ENCODE measurements around the gene ELF1.
"Not testable (repeated sequence)": the region's sequence is repeated elsewhere in the genome, so short reads cannot be mapped to it uniquely, and the experiment has no call there.

The ELF1 gene

DNA sequence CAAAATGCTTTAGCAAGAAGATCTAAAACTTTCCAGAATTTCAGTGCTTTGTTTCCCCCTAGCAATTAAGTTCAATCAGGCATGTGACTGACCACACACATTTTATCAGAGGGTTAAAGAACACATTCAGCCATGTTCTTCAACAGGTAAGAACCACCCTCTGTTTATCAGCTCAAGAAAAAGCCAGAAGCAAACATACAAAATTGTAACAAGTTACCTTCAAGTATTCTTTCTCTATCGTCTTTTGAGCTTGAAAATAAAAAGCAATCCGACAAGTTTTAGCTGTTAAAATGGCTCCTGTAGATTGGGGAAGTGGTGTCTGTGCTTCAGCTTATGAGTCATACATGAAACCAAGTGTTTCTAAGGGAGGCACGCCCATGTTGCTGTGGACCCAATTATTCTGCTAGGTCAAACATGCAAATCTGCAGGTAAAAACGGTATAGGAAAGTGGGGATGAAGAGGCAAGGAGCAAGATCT, at the start of gene ELF1:
Gene ELF1, minus strand, starts transcription at position 306 of the 477 bp plus-strand sequence. CDS start 37,262 bp downstream, outside the sequence.
- peak; percentile 32 for DNase-seq

DNA sequence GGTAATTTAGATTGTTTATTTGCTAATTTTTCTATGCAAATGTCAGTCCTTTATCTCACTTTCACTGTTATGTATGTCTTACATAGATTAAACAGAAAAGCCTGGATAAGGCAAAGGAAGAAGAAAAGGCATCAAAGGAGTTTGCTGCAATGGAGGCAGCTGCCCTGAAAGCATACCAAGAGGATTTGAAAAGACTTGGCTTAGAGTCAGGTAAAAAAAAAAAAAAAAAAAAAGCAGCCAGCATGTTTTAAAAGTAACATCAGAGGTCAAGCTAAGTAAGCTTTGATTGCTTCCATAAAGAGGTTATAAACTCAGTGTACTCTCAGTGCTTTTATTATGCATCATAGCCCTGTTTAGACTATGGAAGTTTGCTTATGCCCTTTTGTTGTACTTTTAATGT, 46.0 kb upstream of the ELF1 start:
- no peak for DNase-seq

DNA sequence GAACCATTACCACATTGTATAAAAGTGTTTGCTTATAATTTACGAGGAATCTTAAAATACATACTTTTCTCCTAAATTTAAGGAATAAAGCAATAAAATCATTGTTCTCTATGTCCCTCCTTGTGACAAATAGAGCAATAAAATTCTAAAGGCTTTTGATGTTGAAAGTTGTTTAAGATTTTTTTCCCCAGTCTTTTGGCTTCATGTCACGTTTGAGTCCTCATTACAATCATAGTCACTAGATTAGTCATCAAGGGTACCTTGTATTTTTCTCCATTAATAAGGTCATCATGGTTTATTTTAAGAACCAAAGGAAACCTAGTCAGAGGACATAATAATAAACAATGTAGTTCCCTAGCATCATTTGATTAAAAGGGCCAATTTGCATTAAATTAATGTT, 45.4 kb upstream of the ELF1 start:
- no peak for DNase-seq

DNA sequence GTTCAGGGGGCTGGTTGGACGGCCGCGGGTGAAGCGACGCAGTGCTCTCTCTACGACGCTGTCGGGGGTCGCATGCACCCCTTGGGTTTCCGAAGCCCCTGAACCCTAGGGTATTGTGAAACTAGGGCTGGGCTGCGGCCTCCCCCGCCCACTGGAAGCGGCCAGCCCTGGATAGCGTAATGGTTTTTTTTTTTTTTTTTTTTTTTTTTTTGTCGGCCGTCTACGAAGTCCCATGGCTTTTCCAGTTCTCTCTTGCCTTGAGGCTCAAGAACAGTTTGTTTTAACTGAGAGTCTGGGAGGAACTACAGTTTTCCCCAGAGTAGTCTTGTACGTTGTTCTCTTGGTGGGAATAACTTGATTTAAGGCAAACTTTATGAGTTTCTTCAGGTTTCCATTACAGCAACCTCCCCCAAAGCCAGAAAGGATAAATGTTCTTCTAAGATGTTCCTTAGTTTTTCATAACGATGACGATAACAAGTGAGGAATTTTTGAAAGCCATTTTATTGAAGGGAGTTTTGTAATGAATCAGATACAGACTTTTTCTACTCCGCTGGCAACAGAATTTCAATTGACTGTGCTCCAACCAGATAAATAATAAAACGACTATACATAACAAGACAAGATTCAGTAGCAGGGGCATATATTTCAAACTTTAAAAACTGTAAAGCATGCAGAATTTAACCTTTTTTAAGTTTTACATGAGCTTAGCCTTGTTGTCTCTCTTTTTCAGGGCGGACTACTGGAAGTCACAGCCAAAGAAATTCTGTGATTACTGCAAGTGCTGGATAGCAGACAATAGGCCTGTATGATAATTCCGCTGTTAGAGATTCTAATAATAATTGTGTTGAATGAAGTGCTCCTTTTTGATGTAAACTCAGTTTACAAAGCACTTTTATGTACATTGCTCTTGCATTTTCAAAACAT, 43.1 kb upstream of the ELF1 start:
- DNase-seq, result no peak

DNA sequence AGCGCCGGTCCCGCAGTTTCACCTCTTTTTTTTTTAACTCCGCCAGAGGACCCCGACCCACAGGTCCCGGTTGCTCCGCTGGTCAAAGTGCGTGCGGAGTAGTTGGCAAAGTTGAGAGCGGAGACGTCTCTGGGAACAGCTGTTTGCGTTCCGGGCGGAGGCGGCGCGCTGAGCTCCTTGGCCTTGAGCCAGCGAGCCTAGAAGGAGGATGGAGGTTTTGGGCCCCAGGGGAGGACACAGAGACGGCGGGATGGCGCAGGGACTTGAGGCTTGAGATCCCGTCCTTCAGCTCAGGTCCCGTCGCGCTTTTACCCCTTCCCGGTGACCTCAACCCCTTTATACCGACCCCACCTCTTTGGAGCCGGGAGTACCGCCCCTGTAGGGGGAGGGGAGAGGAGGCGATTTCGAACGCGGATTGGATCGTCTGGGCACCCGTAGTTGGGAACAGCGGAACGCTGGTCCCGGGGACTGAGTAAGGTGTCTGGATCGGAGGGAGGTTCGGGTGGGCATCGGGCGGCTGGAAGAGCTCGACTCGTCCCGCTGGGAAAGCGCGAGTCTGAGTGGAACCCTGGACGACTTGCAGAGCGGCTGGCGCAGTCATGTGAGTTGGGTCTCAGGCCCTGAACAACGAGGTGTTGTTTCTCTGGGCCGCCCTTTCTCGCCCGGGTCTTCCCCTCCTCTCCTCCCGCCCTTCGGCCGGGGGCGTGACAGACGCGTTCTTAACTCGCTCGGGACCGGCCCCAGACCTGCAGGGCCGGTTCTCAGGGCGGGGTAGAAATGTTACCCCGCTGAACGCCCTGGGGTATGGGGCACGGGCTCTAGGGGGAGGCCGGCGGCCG, 42.2 kb upstream of the ELF1 start, which contains the start of gene WBP4:
Gene WBP4, plus strand, starts transcription at position 435 of the 839 bp plus-strand sequence. Its CDS starts 165 bp downstream, at position 600.
- DNase-seq, result peak; percentile 79

DNA sequence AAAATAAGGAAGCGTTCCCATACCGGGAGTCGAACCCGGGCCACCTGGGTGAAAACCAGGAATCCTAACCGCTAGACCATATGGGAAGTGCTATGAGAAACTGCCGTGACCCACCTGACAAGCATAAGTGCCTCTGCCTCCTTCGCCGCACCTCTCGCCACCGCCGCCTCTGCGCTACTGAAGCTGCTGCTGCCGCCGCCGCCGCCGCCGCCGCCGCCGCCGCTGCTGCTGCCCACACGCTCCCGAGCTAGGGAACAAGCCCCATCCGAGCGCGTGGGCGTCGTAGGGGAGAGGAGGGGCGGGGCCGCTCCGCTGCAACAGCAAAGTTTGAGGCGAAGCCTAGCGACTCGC, 41.6 kb upstream of the ELF1 start:
- peak; percentile 81 for DNase-seq

DNA sequence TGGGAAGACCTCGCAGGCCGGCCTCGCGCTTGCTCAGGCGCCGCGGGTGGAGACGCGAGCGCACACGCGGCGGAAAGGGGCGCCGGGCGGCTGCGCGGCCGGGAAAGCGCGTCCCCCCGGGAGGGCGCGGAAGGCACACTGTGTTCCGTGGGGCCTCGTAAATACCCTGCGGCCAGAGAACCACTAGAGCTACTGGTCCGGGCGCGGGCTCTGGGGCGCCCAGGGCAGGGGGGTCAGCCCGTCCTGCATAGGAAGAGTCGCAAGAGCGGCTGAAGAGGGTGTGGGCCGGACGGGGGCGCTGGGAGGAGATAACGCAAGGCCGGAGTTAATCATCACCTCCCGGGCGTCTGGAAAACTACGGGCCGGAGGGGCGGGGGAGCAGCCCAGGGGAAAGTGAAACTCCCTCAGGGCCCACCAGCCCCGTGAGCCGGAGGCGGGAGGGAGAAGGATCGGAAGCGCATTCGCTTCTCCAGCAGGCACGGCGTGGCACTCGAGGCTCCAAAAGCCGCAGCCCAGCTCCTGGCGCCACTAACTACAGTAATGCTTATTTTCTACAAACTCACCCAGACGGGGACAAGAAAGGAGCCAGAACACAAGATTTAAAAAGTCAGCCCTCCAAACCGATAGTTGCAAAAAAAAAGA, 41.1 kb upstream of the ELF1 start:
- peak; percentile 60 for DNase-seq

DNA sequence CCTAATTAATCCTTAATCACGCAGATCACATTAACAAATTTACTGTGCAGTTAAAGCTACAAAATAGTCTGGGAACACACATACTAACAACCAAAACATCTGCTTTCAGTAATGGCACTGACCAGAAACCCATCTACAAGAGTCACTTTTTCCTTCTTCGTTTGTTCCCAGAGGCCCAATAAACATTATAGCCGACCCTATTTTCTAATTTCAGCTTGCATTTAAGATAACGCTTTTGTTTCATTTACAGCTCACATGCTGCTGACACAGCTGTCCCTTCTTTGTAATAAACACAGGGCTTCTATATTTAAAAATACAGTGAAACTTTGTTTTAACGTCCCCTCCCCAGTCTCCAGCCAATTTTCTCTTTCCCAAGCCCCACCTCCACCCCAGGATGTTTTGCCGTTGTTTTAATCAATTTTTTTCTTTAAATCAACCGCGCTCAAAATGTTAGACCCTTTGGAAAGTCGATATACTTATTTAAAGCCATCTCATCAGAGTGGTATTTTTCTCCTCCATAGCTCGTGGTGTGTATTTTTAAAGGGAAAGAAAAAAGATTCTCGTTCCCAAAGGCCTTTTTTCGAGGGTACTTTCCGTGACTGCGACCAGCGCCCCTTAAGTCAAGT, 40.5 kb upstream of the ELF1 start:
- DNase-seq, result no peak

DNA sequence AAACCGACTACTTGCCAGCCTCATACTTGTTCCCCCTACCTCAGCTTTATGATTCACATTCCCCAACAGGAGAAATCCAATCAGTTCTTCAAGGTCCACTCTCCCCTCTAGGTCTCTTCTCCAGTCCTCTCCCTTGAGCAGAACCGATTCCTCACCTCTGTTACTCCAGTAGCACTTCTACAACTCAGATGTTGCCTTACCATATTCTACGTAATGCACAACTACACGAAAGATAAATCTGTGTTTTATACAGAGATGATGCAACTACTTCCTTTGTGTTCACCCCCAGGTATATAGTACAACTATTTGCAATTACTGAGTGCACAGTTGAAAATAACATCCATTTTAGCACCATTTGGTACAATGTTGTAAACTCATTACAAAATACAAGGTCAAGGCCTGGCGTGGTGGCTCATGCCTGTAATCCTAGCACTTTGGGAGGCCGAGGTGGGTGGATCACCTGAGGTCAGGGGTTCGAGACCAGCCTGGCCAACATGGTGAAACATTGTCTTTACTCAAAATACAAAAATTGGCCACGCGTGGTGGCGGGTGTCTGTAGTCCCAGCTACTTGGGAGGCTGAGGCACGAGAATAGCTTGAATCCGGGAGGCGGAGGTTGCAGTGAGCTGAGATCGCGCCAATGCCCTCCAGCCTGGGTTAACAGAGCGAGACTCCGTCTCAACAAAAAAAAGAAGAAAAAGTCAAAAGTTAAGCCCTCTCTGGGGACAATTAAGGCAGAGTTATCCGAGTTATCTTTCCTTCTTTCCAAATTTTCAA, 39.4 kb upstream of the ELF1 start:
- no peak for DNase-seq

DNA sequence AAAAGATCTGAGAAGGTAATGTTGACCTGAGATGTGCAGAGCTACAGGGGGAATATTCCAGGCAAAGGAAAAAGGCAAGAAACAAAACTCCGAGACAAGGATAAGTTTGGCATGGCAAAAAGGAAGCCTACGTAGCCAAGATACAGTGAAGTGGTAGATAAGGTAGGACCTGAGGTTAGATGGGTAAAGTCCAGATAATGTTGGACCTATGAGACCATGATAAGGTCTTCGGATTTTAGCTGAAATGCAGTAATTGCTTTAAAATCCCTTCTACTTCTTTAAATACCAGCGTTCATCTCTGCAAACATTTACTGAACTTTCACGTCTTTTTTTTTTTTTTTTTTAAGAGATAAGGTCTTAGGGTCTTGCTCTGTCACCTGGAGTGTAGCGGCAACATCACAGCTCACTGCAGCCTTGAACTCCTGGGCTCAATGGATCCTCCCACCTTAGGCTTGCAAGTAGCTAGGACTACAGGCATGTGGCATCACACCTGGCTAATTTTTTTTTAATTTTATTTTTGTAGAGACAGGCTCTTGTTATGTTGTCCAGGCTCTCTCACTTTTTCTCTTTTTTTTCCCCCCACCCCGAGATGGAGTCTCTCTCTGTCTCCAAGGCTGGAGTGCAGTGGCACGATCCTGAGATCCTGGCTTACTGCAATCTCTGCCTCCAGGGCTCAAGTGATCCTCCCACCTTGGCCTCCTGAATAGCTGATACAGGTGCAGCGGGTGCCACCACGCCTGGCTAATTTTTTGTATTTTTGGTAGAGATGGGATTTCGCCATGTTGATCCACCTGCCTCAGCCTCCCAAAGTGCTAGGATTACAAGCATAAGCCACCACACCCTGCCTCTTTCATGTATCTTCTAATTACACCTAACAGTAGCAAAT, 38.0 kb upstream of the ELF1 start:
- no peak for DNase-seq

GRCh38 chr13:41056194-41056593, 37.1 kb upstream of the ELF1 start:
- no peak for DNase-seq

- DNase-seq, result no peak
Observed at GRCh38 chr13:41054919-41055619, 36.0 kb upstream of the ELF1 start.

GRCh38 chr13:41054212-41054877, 35.2 kb upstream of the ELF1 start:
- no peak for DNase-seq

DNA sequence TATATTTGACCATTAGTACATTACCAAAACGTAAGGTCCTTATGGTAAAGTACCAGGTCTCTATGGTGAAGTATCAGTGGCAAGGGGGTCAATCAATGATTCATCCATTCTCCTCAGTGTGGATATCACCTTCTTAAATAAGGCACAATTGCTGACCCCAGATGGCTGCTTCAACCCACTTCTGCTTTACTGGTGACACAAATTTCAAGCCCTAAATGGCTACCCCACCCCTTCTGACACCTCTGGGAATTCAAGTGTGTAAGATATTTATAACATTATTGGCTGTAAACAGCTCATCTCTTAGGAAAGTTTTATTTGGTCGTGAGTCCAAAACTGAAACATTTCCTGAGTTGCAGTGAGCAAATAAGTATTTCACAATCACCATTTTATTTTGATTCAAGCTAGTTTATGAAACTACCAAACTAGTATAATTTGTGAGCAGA, 34.3 kb upstream of the ELF1 start:
- no peak for DNase-seq

- DNase-seq, result no peak
Observed at GRCh38 chr13:41052441-41052840, 33.3 kb upstream of the ELF1 start.

GRCh38 chr13:41049480-41050440, 30.6 kb upstream of the ELF1 start:
- no peak for DNase-seq

GRCh38 chr13:41048640-41049039, 29.5 kb upstream of the ELF1 start:
- DNase-seq, result no peak

DNA sequence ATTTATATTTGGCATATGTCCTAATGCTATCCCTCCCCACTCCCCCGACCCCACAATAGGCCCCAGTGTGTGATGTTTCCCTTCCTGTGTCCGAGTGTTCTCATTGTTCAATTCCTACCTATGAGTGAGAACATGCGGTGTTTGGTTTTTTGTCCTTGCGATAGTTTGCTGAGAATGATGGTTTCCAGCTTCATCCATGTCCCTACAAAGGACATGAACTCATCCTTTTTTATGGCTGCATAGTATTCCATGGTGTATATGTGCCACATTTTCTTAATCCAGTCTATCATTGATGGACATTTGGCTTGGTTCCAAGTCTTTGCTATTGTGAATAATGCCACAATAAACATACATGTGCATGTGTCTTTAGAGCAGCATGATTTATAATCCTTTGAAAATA, 23.3 kb upstream of the ELF1 start:
- DNase-seq, result not testable (repeated sequence)

All from activated CD4-positive, alpha-beta T cell treated with anti-CD3 and anti-CD28 coated beads for 1 hour (primary cell).